COLO668 (cell line): ENCODE data around the gene CTDSP2.
A peak's percentile ranks its signal among the peaks of the same experiment; 100 is the strongest.
"Not testable (repeated sequence)": the region's sequence is repeated elsewhere in the genome, so short reads cannot be mapped to it uniquely, and the experiment has no call there.

Experiments used
- DNase-seq: peaks from one replicate; lab custom pipeline; 2025; ENCODE audit not compliant: unreplicated experiment; lab: John Stamatoyannopoulos, UW

The CTDSP2 gene

GRCh38 chr12:57836442-57837375 is 9.8 kb downstream of the CTDSP2 start:
- peak; percentile 67 for DNase-seq

GRCh38 chr12:57835366-57836288 is 10.9 kb downstream of the CTDSP2 start:
- no peak for DNase-seq

GRCh38 chr12:57834086-57834876 is 12.2 kb downstream of the CTDSP2 start:
- DNase-seq: peak; percentile 23

- DNase-seq: no peak
Measured at GRCh38 chr12:57833672-57834071, 12.9 kb downstream of the CTDSP2 start.

- no peak for DNase-seq
Measured at GRCh38 chr12:57832966-57833365, 13.6 kb downstream of the CTDSP2 start.

GRCh38 chr12:57830393-57830792 is 16.1 kb downstream of the CTDSP2 start:
- no peak for DNase-seq

- DNase-seq: no peak
Measured at GRCh38 chr12:57829025-57829777, 17.3 kb downstream of the CTDSP2 start.

- DNase-seq: no peak
Measured at GRCh38 chr12:57826966-57827365, 19.6 kb downstream of the CTDSP2 start.

- no peak for DNase-seq
Measured at GRCh38 chr12:57826400-57826799, 20.1 kb downstream of the CTDSP2 start.

- DNase-seq: no peak
Measured at GRCh38 chr12:57825451-57825850, 21.1 kb downstream of the CTDSP2 start.

GRCh38 chr12:57823908-57824640 is 22.5 kb downstream of the CTDSP2 start:
- DNase-seq: no peak

- no peak for DNase-seq
Measured at GRCh38 chr12:57823131-57823907, 23.2 kb downstream of the CTDSP2 start.

GRCh38 chr12:57822392-57823130 is 24.0 kb downstream of the CTDSP2 start:
- DNase-seq: no peak

GRCh38 chr12:57821474-57822214 is 24.9 kb downstream of the CTDSP2 start:
- no peak for DNase-seq

- not testable (repeated sequence) for DNase-seq
Measured at GRCh38 chr12:57821015-57821414, 25.5 kb downstream of the CTDSP2 start.

GRCh38 chr12:57820119-57820518 is 26.4 kb downstream of the CTDSP2 start:
- not testable (repeated sequence) for DNase-seq

- DNase-seq: not testable (repeated sequence)
Measured at GRCh38 chr12:57817990-57818331, 28.6 kb downstream of the CTDSP2 start.
